GM19025 (cell line): Measurements from ENCODE around the gene PDCD7.
"Not testable (repeated sequence)": the region's sequence is repeated elsewhere in the genome, so short reads cannot be mapped to it uniquely, and the experiment has no call there.

Source experiments
- ATAC-seq: cut with Tn5 transposase; IDR thresholded peaks from one replicate; pipeline ENCODE4 v1.9.1; 2021; ENCODE audit warnings: mild to moderate bottlenecking, low read depth, moderate library complexity; ENCODE audit not compliant: unreplicated experiment

Gene PDCD7

DNA sequence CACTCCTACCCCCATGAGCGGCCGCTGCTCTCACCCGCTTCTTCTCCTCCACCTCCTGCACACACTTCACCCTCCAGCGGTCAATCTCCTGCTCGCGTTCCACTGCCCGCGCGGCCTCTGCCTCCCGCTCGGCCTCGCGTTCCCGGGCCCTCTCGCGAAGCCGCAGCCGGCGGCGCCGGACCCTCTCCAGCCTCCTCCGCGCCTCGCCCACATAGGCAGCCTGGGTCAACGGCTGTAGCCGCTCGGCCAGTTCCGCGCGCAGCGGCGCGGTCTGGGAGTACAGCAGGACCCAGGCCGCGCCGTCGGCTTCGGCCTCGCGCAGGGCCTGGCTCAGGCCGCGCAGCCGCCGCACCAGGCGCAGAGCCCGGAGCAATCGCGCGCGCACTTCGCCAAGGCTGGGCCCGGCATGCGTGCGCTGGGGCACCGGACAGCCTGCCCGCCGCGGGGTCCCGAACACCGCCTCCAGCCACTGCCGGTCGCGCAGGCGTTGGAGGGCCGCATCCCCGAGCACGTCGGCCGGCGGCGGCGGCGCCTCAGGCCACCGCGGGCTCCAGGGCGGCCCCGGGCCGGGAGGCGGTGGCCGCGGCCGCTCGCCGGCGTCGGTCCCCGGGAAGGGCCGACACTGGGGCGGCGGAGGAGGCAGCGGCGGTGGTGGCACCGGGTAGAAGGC, 595 bp downstream of the PDCD7 start:
- ATAC-seq, result peak; percentile 44

DNA sequence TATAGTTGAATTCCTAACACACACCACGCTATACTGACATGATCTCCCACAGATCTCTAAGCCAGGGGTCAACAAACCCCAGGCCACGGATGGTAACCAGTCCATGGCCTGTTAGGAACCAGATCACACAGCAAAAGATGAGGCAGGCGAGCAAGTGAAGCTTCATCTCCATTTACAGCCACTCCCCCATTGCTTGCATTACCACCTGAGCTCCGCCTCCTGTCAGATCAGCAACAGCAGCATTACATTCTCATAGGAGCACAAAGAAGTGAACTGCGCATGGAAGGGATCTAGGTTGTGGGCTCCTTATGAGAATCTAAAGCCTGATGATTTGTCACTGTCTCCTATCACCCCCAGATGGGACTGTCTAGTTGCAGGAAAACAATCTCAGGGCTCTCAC, 2.7 kb downstream of the PDCD7 start:
- no peak for ATAC-seq

DNA sequence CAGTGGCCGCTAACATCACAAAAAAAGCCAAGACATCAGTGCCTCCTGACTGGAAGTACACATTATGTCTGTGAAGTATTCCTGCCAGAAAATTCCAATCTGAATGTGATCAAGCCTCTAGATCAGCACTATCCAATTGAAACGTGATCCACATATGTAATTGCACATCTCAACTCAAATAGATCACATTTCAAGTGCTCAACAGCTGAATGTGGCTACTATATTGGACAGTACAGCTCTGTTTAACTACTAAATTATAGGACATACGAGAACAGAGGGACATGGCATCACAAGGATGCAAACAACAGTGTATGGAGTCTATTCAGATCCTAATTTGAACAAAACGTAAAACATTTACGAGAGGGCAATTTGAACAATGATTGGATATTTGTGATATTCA, 18.1 kb downstream of the PDCD7 start:
- no peak for ATAC-seq

DNA sequence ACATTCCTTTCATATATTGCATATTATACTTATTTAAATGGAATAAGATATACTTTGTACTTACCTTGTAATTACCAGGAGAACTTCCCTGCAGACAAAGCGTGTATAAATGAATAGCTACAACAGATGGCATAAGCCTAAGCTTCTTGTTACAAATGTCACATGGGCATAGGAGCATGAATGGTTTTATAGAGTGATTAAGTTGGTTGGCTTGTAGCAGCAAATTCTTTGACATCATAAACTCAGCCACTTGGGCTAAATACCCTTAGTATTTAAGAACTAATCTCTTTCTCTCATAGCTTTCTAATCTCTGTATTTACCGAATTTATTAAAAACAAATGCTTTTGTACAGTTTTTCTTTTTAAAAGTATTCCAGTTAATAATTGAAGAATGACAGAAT, 18.5 kb downstream of the PDCD7 start, which contains the start of gene UBAP1L:
Gene UBAP1L (minus strand): TSS at position 115 of the 400 bp plus-strand sequence. CDS start 8,985 bp downstream, outside the sequence.
- ATAC-seq, result no peak

DNA sequence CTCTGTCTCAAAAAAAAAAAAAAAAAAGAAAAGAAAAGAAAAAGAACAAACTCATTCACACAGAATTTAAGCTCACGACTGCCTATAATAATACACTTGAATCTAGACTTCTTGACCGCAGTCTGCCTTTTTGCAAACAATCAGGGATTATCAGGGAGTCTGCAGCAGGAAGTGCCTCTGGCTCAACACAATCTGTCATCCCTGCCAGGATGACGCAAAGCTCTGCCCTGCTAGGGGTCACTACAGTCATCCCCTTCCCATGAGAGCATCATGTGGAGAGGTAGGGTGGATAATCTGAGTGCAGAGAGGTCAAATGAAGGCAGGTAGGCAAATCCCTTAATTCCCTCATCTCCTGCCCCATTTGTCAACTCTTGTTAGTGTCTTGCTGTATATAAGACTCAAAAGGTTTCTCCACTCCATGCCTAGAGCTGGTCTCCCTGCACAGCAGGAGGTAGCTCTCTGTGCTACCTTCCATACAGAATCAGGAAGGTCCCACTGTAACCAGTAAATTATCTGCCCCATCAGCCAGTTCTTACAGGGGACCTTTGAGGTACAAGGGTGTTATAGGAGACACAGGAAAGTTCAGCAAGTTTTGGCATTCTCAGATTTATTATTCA, 22.8 kb downstream of the PDCD7 start:
- ATAC-seq, result no peak

DNA sequence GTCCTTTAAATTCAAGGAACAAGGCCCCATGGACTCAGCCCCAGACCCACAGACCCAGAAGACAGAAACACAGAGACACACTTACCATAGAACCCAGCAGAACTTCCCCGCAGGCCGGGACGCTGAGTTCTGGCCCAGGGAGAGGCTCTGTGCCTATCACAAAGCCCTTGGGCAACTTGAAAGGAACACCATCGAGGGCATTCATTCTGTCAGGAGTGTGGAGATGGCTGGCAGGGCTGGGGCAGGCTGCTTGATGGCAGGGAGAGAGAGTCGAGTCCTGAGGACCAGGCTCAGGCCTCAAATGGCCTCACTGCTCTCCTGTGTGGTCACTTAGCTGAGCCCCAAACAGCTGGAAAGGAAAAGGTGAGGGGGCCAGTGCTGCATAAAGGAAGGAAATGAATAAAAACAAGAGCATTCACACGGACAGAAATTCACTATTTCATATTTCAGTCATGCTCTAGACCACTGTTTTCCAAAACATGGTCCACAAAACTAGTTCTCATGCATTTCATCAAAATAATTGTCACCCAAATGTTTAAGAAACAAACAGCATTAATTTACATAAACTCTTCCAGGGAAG, 27.5 kb downstream of the PDCD7 start:
- no peak for ATAC-seq

DNA sequence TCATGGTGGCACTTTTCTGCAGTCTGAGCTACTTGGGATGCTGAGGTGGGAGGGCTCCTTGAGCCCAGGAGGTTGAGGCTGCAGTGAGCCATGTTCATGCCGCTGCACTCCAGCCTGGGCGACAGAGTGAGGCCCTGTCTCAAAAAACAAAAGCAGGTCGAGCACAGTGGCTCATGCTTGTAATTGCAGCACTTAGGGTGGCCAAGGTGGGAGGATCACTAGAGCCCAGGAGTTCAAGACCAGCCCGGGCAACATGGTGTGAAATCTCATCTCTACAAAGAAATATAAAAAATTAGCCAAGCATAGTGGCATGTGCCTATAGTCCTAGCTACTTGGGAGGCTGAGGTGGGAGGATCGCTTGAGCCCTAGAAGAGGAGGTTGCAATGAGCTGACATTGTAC, 28.6 kb downstream of the PDCD7 start:
- no peak for ATAC-seq

DNA sequence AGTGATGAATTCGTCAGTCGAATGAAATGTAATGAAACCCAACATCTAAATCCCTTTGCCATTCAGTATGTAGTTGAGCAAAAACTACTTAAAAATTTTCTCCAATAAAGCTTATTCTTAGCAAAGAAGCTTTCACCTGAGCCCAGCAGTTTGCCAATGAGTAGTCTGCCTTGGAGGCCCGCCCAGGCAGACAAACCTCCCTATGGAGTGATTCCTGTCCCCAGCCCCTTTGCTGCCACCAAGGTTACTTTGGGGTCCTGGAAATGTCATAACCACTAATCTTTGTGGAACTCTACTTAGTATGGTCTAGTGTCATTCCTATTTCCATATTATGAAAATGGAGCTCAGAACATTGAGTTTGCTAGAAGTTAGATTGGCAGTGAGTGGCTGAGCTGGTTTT, 30.7 kb downstream of the PDCD7 start:
- ATAC-seq, result no peak

DNA sequence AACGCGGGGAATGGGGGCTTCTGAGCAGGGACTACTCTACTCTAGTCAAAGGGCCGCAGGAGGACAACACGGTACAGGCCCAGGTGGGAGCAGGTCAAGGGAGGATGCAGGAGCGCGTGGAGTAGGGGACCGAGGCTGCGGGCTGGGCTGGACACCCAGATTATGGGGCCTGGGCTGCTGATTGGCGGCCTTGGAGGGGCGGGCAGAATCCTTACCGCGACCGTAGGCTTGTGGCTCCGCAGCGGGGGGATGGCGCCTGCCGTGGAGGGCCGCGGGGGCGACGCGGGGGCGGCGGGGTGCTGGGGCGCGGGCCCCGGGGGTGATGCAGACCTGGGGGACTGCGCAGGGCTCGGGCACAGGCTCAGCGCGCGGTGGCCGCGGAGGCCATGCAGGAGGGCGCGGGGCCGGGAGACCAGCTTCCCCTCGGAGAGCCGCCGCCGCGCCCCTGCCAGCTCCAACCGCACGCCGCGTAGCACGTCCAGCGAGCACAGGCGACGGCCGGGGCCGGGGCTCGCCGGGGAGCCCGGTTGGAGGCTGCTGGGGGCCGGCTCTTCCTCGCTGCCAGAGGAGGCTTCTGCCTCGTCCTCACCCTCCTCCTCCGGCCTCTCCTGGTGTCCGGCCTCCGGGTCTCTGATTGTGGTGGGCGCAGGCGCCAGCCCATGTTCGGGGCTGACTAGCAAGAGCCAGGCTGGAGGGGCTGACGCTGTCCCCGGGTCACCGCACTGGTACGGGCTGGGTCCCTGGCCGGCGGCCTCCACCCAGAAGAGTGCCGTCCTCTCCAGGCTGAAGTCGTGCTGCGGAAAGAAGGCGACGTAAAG, 31.5 kb downstream of the PDCD7 start:
- ATAC-seq, result no peak

DNA sequence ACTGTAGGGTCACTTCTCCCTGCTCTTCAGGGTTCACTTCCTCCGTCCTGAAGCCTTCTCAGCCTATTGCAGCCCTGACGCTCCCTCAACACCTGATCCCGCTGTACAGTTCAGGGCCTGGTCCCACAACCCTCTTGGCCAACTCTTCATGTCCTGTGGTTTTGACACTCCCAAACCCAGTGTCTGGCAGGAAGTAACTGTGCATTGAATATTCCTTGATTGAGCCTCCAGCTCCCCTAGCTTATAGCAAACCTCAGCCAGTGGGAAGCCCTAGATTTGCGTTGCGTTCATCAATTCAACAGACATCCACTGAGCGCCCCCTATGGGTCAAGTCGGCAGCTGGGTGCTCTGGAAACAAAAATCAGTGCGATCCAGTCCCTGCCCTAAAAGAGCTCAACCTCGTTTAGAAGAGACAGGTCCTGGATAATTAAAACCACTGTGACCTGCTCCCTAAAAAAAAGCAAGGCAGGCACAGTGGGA, 32.2 kb downstream of the PDCD7 start:
- ATAC-seq, result no peak

DNA sequence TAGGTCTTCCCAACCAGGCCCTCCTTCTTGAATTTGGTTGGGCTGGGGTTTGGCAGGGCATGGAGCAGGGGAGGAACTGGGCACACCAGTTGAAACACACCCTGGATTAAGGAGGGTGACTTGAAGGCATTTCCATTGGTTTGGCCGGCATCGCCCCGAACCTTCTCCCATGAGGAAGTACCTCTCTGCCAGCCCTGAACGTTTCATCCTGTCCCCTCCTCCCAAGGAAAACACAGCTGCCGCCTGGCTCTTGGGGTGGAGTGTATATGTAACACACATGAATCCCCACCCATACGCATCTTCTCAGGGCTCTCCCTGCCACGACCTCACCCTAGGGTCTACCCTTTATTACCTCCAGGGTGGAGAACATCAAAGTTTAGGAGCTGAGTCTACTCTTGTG, 33.2 kb downstream of the PDCD7 start:
- no peak for ATAC-seq

DNA sequence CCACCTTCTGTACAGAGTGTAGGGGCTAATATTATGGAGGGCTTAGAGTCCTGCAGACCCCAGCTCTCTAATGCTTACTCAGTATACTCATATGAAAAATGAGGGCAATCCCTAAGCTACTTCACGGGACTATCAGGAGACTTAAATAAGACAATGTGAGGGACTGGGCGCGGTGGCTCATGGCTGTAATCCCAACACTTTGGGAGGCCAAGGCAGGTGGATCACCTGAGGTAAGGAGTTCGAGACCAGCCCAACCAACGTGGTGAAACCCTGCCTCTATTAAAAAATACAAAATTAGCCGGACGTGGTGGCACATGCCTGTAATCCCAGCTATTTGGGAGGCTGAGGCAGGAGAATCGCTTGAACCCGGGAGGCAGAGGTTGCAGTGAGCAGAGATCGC, 33.8 kb downstream of the PDCD7 start:
- not testable (repeated sequence) for ATAC-seq

DNA sequence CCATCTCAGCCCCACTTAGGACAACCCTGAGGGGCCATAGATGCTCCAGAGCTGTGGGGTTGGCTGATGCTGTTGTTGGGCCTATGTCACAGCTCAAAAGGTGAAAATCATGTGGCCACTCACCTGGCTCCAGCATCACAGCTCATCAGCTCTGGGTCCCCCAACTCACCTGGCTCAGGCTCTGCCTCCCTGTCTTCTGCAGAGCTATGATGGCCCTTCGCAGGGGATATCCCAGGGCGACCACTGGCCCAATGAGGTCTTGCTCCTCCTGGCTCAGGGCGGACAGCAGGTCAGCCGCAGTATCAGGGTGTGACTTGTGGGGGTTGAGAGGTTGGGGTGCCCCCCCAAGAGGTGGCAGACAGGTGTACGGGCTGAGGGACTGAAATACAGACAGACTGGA, 34.3 kb downstream of the PDCD7 start:
- ATAC-seq, result no peak

DNA sequence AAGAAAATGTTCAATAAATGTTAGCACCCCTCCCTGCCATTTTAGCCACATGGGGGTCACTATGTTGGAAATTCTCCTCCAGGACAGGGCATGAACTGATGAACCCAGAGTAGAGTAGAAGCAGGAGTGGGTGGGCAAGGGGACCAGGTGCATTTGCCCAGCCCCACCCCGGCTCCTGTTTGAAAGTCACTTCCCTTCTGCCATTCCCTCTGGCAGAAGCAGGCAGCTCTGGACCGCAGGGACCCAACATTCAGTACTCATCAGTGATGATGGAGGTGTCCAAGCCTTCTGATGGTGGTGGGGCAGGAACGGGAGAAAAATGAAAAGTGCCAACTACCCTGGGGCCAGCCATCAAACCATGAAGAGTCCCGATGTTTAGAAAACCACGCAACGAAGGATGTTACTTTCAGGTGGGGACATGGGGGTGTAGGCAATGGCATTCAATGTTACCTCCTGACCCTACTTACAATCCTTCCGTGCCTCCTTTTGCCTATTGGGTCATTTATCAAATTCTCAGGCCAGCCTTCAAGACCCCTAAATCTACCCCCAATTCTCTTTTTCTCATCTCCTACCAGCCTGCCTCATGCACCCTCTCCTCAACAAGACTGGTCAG, 35.9 kb downstream of the PDCD7 start:
- no peak for ATAC-seq

DNA sequence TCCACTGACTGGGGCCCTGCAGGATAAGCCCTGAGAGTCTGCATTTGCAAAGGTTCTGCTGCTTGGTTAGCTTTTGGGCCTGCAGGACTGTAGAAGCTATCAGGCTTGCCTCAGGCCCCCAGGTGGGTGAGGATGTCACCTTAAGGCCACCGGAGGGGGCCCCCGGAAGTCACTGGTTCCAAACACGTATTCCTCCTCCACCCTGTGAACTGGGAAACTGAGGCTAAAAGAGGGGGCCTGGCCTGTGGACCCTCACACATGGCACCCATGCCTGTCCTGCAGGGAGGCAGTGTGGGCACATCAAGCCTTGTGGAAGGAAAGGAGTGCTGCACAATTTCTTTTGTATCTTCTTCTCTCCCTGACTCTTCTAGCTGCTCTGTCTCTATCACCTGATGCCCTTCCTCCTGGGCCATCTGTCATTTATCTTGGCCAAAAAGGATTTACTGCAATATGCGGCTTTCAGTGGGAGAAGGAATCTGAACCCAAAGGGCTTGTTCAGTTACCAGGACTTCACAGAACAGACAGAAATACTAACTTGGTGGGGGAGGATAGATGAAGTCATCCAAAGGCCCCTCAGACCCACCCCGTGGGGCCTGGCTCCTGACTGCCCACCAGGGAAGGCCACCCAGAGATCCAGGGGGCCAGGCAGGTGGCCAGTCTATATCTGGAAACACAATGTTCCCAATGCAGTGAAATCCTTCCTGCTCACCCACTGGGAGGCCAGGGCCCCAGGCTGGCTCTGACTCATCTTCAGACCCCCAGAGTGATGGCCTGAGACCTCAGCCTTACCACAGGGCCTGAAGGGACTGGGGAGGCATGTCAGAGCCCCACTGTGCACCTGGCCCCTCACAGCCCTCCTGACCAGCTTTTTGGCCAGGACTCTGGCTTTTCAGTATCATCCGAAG, 36.9 kb downstream of the PDCD7 start:
- no peak for ATAC-seq

DNA sequence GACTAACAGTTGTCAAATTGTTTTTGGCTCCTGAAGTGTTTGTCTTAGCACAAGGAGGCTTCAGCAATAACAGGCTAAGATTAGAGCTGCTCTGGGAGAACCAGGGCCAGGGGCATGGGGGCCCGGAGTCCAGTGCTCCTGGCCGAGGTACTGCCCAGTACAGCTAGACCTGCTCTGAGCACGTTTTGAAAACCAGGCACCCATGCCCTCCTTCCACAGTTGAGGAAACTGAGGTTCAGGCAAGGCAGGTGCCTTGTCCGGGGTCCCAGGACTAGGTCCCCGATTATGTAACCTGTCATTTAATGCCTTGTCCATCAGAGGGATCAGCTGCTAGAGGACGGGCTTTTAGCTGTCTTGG, 37.9 kb downstream of the PDCD7 start:
- ATAC-seq, result no peak

DNA sequence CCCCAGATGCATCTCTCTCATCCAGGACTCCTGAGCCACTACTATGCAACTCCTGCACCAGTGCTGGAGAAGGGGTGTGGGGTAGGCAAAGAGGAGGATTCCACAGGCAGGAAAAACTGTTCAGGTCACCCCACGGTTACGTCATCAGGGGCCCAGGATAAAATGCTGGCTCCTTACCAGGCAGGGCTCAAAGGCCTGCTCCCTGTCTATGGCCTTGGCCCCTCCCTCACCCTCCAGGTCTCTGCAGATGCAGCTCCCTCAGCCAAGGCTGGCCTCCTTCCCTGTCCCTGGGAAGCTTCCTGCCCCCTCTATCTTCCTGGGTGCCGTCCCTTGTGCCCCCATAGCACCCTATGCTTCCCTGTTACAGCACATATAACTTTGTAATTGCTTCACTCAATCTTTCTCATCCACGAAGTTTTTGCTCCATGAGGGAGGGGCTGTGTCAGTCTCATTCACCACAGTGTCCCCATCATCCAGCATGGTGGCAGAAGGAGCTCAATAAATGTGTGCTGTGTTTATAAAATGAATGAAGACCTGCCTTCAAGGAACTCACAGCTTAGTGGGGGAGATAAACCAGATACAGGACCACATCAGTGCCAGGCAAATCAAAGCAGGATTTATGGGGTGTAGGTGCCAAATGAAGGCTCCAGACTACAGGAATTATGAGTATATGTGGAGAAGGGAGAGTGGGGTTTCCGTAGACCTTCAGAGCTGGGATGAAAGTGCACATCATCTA, 38.4 kb downstream of the PDCD7 start:
- ATAC-seq, result no peak

DNA sequence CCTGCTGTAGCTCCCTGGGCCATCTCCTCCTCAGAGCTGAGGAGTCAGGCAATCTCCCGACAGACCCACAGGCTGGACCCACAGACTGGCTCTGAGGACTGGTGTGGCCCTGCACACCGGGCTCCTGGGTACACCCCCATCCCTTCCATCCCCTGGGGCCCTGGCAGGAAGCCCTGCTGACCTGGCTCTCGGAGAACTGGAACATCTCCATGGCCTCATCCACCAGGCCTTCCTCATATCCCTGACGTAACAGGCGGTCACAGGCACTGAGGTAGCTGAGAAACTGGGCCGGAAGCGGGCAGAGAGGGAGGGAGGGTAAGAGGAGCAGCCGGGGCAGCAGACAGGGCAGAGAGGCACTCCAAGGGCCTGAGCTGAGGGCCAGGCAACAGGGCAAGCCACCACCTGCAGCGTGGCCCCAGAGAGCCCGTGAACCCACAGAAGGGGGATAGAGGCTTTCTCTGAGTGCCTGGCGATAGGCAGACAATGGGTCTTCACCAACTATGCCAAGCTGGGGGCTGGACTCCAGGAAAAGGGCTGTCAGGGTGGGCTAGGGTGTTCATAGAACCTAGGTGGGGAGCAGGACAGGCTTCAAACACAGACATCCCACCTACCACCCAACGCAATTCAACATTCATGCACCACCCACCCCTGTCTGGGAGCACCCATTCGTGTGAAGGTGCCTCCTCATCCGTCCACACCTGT, 39.2 kb downstream of the PDCD7 start:
- ATAC-seq, result no peak

DNA sequence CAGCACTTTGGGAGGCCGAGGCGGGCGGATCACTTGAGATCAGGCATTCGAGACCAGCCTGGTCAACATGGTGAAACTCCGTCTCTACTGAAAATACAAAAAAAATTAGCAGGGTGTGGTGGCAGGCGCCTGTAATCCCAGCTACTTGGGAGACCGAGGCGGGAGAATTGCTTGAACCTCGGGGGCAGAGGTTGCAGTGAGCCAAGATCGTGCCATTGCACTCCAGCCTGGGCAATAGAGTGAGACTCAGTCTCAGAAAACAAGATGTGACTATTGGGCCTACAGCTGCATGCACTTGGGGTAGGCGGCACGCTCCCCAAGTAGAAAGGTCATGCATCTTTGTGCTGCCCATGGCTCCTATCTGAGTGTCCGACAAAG, 39.8 kb downstream of the PDCD7 start:
- not testable (repeated sequence) for ATAC-seq
